Bronchial epithelial cell (primary cell): Measurements from ENCODE around the gene ERLIN1. TPM values are rescaled to one million over a fixed set of nuclear protein-coding genes. Genes with fewer than 3 reads are reported as not detected.

Experiments
- DNase-seq: peaks from one replicate; pipeline ENCODE4 v3.0.0-alpha.2; 2010; ENCODE audit warnings: low read depth
- FAIRE-seq: peaks from 2 replicates; lab custom pipeline; 2011; peaks lifted over from hg19 to GRCh38; lab: Jason Lieb, UNC
- H3K27me3 ChIP-seq: 2 replicates; pipeline ENCODE4 v1.5.1; 2011; ENCODE audit warnings: low read length; ENCODE audit not compliant: control insufficient read depth, insufficient read depth
- H3K36me3 ChIP-seq: 2 replicates; pipeline ENCODE4 v1.5.1; 2011; ENCODE audit warnings: low read length; ENCODE audit not compliant: control insufficient read depth, insufficient read depth
- H3K4me3 ChIP-seq: 2 replicates; pipeline ENCODE4 v1.5.1; 2011; ENCODE audit warnings: mild to moderate bottlenecking, low read depth, low read length, control low read depth
- total RNA-seq: library from RNA; depleted of rRNA; stranded (reverse); fragments of >200 nt; gene quantifications from 2 replicates; pipeline ENCODE4 v1.2.1, GENCODE V29; 2014
- TF ChIP-seq, protein P1 (sequence below): IDR thresholded peaks from 2 replicates; pipeline ENCODE4 v1.5.1; 2011; ENCODE audit warnings: mild to moderate bottlenecking, moderate library complexity, low read length, control low read depth, inconsistent platforms; ENCODE audit not compliant: insufficient read depth, severe bottlenecking

The ERLIN1 gene
- 31.6 and 76.9 TPM in 2 replicates for total RNA-seq

- H3K36me3 ChIP-seq: peaks cover 4% of the 10 kb centered on the region
- FAIRE-seq (no peak), DNase-seq (peak; percentile 74)
- no peaks in the 10 kb centered on the region for H3K27me3 ChIP-seq
- TF ChIP-seq, protein P1, sequence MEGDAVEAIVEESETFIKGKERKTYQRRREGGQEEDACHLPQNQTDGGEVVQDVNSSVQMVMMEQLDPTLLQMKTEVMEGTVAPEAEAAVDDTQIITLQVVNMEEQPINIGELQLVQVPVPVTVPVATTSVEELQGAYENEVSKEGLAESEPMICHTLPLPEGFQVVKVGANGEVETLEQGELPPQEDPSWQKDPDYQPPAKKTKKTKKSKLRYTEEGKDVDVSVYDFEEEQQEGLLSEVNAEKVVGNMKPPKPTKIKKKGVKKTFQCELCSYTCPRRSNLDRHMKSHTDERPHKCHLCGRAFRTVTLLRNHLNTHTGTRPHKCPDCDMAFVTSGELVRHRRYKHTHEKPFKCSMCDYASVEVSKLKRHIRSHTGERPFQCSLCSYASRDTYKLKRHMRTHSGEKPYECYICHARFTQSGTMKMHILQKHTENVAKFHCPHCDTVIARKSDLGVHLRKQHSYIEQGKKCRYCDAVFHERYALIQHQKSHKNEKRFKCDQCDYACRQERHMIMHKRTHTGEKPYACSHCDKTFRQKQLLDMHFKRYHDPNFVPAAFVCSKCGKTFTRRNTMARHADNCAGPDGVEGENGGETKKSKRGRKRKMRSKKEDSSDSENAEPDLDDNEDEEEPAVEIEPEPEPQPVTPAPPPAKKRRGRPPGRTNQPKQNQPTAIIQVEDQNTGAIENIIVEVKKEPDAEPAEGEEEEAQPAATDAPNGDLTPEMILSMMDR: no peak
- peak within 1 kb of the TSS; percentile 88 for H3K4me3 ChIP-seq
Measured at GRCh38 chr10:100185364-100186252, at the start of gene ERLIN1. Gene ERLIN1, minus strand, starts transcription at chr10:100186029. Its CDS starts 403 bp downstream, at chr10:100185626.

GRCh38 chr10:100232101-100232500, 46.3 kb upstream of the ERLIN1 start:
- TF ChIP-seq, protein P1: no peak
- Histone ChIP-seq H3K36me3 (peaks cover 5% of the 10 kb centered on the region), H3K4me3 (no peak overlapping the region), H3K27me3 (no peaks in the 10 kb centered on the region)
- FAIRE-seq: no peak
- DNase-seq: no peak

DNA sequence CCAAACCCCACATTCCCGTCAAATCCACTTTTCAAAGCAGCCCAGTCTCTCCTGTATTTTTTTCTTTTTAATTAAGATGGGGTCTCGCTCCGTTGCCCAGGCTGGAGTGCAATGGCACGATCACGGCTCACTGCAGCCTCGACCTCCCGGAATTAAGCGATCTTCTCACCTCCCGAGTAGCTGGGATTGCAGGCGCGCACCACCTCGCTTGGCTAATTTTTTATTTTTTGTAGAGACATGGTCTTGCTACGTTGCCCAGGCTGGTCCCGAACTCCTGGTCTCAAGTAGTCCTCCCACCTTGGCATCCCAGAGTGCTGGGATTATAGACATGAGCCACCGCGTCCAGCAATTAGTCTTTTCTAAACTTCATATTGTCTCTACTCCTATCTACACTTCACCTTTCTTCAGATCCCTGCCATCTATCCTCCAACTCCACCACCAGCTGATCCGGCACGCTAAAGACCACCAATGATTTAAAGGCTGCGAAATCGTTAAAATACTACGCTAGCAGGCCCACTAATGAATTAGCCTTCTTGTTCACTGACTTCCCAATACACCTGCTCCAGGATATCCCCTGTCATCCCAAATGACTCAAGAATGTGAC, 44.1 kb upstream of the ERLIN1 start:
- TF ChIP-seq, protein P1: no peak
- Histone ChIP-seq H3K4me3 (peak overlapping the region; percentile 74), H3K36me3 (peaks cover 2% of the 10 kb centered on the region), H3K27me3 (no peaks in the 10 kb centered on the region)
- FAIRE-seq: no peak
- DNase-seq: no peak

GRCh38 chr10:100223879-100224278, 38.0 kb upstream of the ERLIN1 start:
- Histone ChIP-seq H3K4me3 (no peak overlapping the region), H3K27me3 (no peaks in the 10 kb centered on the region), H3K36me3 (no peaks in the 10 kb centered on the region)
- TF ChIP-seq, protein P1: no peak
- DNase-seq: no peak
- FAIRE-seq: no peak

- peaks cover 4% of the 10 kb centered on the region for H3K36me3 ChIP-seq
- FAIRE-seq (no peak), DNase-seq (no peak)
- H3K27me3 ChIP-seq: no peaks in the 10 kb centered on the region
- TF ChIP-seq, protein P1: no peak
- H3K4me3 ChIP-seq: no peak overlapping the region
Measured at GRCh38 chr10:100222529-100222928, 36.7 kb upstream of the ERLIN1 start.
